Activated CD4-positive, alpha-beta memory T cell treated with anti-CD3 and anti-CD28 coated beads for 36 hours (primary cell): Measurements from ENCODE around the gene C12orf60. TPM values are rescaled to one million over a fixed set of nuclear protein-coding genes. Genes with fewer than 3 reads are reported as not detected.

Experiments
- CTCF ChIA-PET: fragments of 350-600 bp; sonication (Branson Sonifier 250); formaldehyde crosslinking; loops from one replicate; lab custom pipeline; 2021; ENCODE audit warnings: antibody characterized with exemption, inconsistent platforms; lab: Charles Lee
- POLR2A ChIA-PET: fragments of 350-600 bp; sonication (Branson Sonifier 250); formaldehyde crosslinking; loops from one replicate; lab custom pipeline; 2021; ENCODE audit warnings: antibody characterized with exemption; lab: Charles Lee
- DNase-seq: peaks from one replicate; pipeline ENCODE4 v3.0.0-alpha.2; 2020
- H3K27ac Mint-ChIP-seq: one replicate; pipeline ENCODE4 v1.8.0; 2021; ENCODE audit warnings: mixed read lengths
- H3K27me3 Mint-ChIP-seq: one replicate; pipeline ENCODE4 v1.8.0; 2021; ENCODE audit warnings: mixed read lengths
- H3K36me3 Mint-ChIP-seq: one replicate; pipeline ENCODE4 v1.8.0; 2021; ENCODE audit warnings: mixed read lengths
- H3K4me1 Mint-ChIP-seq: one replicate; pipeline ENCODE4 v1.8.0; 2021; ENCODE audit warnings: low read depth, mixed read lengths
- H3K4me3 Mint-ChIP-seq: one replicate; pipeline ENCODE4 v1.8.0; 2021; ENCODE audit warnings: mild to moderate bottlenecking, mixed read lengths
- H3K9me3 Mint-ChIP-seq: one replicate; pipeline ENCODE4 v1.8.0; 2021; ENCODE audit warnings: mixed read lengths
- intact Hi-C: fragments of 100-400 bp; cut with micrococcal nuclease; formaldehyde crosslinking; loops from one replicate; pipeline ENCODE4 v1.15.1; 2023
- total RNA-seq, 2 experiments: library from RNA; stranded (reverse); gene quantifications; one replicate each; pipeline ENCODE4 v1.2.3, GENCODE V29; 2021

Gene C12orf60
- total RNA-seq, 2 experiments from 2014 or later = 3.3 to 3.4 TPM

DNA sequence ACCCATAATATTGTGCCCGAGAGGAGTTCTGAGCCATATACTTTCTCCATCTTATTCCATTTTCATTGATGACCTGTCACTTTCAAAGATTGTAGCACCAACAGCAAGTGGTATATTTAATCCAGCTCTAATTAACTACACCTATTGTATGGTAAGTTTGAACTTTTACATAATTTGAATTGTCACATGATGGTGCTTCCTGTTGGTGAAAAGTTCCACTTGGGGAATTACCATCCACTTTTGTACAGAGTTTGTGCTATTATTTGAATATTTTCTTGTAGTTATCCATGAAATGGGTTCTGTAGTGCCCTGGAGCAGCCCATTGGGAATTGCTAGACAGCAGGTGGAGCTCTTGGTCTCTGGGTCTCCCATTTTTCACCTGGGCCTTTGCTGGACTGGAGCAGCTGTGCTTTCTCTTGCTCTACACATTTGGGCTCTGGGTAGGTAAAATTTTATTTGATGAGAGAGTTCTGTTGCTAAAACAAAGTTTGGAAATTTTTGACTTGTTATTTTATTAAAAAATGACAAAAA, 7.5 kb downstream of the C12orf60 start:
- DNase-seq = no peak
- Mint-ChIP-seq H3K27me3 (no peaks in the 10 kb centered on the region), H3K27ac (no peak overlapping the region), H3K36me3 (no peaks in the 10 kb centered on the region), H3K9me3 (no peaks in the 10 kb centered on the region), H3K4me3 (no peak overlapping the region), H3K4me1 (peaks cover 11% of the 10 kb centered on the region)
- CTCF ChIA-PET = interaction anchor here (0.7 to 1.5 kb wide), 6 partner anchors 10 to 189 kb away, joined by 3 to 7 read pairs (median 3); no protein-coding TSS in a partner anchor
- POLR2A ChIA-PET = no interaction called here
- intact Hi-C loops = no loop called here

DNA sequence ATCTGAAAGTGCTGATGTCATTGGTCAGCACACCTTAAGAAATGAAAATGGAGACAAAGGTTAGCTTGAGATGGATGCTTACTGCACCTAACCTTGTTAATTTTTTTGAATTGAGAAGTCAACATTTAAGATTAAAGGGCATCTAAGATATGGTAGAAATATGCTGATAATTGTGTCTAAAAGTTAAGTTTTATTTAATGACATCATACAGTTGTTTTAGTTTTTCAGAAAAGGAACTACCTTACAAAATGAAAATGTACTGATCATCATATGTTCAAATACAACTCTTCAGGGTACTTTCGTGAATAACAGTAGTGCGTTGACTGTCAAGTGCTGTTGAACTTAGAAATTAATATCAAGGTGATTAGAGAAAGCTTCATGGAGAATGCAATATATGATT, 8.0 kb downstream of the C12orf60 start:
- POLR2A ChIA-PET = no interaction called here

DNA sequence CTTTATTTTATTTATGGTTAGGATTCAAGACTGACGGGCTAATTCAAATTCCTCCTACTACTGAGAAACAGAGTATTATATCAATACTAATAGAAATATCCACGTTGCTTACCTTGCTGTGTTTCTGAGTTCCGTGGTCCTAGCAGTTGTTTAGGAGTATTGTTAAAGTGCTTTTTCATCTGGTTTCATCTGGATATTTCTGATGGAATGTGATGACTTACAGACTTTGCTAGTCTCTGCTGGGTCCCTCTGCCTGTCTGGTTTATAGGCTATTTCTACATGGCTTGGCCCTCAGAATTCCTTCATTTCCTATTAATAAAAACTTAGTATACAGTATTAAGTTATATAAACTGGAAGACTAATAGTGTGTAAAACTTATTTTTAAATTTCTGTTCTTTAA, 10.5 kb downstream of the C12orf60 start, which contains the start of gene SMCO3:
TSS of gene SMCO3 (minus strand) at position 169 of the 400 bp plus-strand sequence. CDS start 7,502 bp downstream, outside the sequence.
- Mint-ChIP-seq H3K4me1 (peaks cover 16% of the 10 kb centered on the region), H3K36me3 (peaks cover 3% of the 10 kb centered on the region), H3K27me3 (peaks cover 2% of the 10 kb centered on the region), H3K4me3 (no peak within 1 kb of the TSS), H3K27ac (no peak within 1 kb of the TSS), H3K9me3 (peaks cover 5% of the 10 kb centered on the region)
- no peak for DNase-seq
- CTCF ChIA-PET = no interaction called here
- POLR2A ChIA-PET = no interaction called here
- intact Hi-C loops = no loop called here

More for the DNA sequence above, 8.0 kb downstream of the C12orf60 start:
- CTCF ChIA-PET = interaction anchor here (0.7 to 1.5 kb wide), 5 partner anchors 10 to 188 kb away, joined by 3 to 7 read pairs (median 3); no protein-coding TSS in a partner anchor
- H3K36me3 Mint-ChIP-seq = no peaks in the 10 kb centered on the region
- no peak overlapping the region for H3K27ac Mint-ChIP-seq
- intact Hi-C loops = no loop called here
- H3K4me3 Mint-ChIP-seq = no peak overlapping the region
- no peaks in the 10 kb centered on the region for H3K27me3 Mint-ChIP-seq
- peaks cover 11% of the 10 kb centered on the region for H3K4me1 Mint-ChIP-seq
- no peak for DNase-seq
- no peaks in the 10 kb centered on the region for H3K9me3 Mint-ChIP-seq

DNA sequence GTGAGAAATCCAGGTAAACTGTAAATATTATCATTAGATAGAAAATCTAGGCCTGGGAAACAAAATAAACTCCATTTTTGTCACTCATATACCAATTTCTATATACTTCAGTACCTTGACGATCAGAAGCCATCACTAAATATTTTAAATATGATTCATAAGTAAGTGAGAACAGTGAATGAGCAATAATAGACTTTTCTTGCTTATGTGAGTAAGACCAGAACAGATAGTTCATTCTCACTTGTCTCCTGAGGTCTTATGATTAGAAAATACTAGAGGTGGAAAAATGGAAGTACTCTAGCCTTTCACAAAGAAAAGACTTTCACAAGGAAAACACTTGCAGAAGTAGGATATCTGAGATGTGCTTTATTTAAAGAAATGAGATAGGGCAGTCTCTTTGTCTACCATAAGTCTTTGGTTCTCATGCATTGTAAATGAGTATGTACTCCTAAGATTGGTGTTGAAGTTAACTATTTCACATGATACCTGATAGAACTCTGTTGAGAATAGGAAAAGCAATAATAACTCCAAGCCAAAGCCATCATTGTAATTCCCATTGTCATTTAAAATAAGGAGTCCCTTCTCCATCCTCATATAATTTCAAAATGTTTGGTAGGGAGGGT, 20.7 kb downstream of the C12orf60 start:
- no peak overlapping the region for H3K27ac Mint-ChIP-seq
- POLR2A ChIA-PET = no interaction called here
- no peak overlapping the region for H3K4me3 Mint-ChIP-seq
- no peak for DNase-seq
- H3K4me1 Mint-ChIP-seq = peaks cover 20% of the 10 kb centered on the region
- H3K36me3 Mint-ChIP-seq = no peaks in the 10 kb centered on the region
- intact Hi-C loops = loop anchor here (1.0 to 2.0 kb wide), 3 partner anchors 21 to 86 kb away; partner anchors contain the start of genes C12orf60 and WBP11
- no peaks in the 10 kb centered on the region for H3K9me3 Mint-ChIP-seq
- CTCF ChIA-PET = interaction anchor here (0.6 to 0.7 kb wide), 2 partner anchors 54 to 195 kb away, joined by 3 read pairs; no protein-coding TSS in a partner anchor
- peaks cover 2% of the 10 kb centered on the region for H3K27me3 Mint-ChIP-seq

DNA sequence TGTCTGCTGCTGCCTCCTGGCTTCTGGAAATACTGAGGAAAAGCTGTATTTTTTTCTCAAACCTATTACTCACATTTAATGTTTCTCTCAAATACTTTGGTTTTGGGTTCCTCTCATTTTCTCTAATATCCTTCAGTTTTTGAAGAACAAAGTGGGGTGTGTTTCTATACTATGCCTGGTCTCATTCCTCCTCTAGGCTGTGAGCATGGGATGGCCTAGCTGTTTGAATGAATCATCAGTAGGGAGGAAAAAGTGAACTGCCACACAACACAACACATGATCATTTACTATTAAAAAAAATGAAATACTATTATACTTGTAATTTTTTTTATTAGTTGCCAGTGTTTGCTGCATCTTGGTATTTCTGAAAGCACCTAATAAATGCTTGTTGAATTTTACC, 21.8 kb downstream of the C12orf60 start:
- H3K4me3 Mint-ChIP-seq = no peak overlapping the region
- ChIA-PET POLR2A (no interaction called here), CTCF (interaction anchor here (0.6 kb wide), 2 partner anchors 34 to 152 kb away, joined by 3 read pairs; no protein-coding TSS in a partner anchor)
- peaks cover 20% of the 10 kb centered on the region for H3K4me1 Mint-ChIP-seq
- H3K9me3 Mint-ChIP-seq = no peaks in the 10 kb centered on the region
- no peaks in the 10 kb centered on the region for H3K36me3 Mint-ChIP-seq
- intact Hi-C loops = loop anchor here (2.0 kb wide), 1 partner anchor 50 kb away; a partner anchor contains a TSS
- DNase-seq = no peak
- no peak overlapping the region for H3K27ac Mint-ChIP-seq
- peaks cover 2% of the 10 kb centered on the region for H3K27me3 Mint-ChIP-seq

DNA sequence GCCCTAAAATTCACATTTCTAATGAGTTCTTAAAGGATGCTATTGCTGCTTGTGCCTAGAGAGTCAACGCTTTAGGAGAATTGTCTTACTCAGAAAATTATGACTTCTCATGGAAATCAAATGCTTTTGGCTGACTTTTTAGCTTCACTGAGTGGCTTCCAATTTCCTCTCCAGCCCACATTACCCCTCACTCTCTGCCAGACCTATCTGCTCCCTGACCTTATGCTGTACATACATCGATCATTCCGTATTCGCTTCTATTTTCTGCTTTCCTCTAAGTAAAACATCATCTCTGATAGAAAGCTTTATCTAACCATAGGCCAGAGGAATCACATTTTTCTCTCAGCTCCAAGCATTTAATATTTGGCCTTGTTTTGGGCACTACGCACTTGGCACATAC, 23.0 kb downstream of the C12orf60 start:
- Mint-ChIP-seq H3K27ac (no peak overlapping the region), H3K36me3 (no peaks in the 10 kb centered on the region), H3K27me3 (peaks cover under 1% of the 10 kb centered on the region), H3K9me3 (no peaks in the 10 kb centered on the region), H3K4me3 (no peak overlapping the region), H3K4me1 (peaks cover 20% of the 10 kb centered on the region)
- DNase-seq = no peak
- intact Hi-C loops = no loop called here
- ChIA-PET CTCF (no interaction called here), POLR2A (no interaction called here)

DNA sequence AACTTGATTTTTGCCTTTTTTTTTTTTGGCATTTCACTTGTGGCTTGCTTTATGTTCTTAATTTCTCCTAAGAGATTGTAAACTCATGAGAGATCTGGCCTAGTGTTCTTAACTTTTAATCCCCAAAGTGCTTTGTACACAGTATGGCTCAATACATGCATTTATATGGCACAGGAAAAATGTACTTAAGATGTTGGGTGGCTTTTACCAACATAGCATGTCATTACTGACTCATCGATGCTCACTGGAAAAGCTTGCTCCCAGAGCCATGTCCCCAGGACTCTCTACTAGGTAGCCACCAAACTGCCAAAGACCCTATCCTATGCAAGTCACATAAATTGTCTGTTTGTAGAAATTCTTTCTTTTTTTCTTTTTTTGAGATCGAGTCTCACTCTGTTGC, 23.6 kb downstream of the C12orf60 start:
- no peak for DNase-seq
- peaks cover 20% of the 10 kb centered on the region for H3K4me1 Mint-ChIP-seq
- no peak overlapping the region for H3K4me3 Mint-ChIP-seq
- no peaks in the 10 kb centered on the region for H3K36me3 Mint-ChIP-seq
- POLR2A ChIA-PET = no interaction called here
- peaks cover 4% of the 10 kb centered on the region for H3K27me3 Mint-ChIP-seq
- intact Hi-C loops = no loop called here
- H3K27ac Mint-ChIP-seq = no peak overlapping the region
- H3K9me3 Mint-ChIP-seq = no peaks in the 10 kb centered on the region
- CTCF ChIA-PET = no interaction called here

DNA sequence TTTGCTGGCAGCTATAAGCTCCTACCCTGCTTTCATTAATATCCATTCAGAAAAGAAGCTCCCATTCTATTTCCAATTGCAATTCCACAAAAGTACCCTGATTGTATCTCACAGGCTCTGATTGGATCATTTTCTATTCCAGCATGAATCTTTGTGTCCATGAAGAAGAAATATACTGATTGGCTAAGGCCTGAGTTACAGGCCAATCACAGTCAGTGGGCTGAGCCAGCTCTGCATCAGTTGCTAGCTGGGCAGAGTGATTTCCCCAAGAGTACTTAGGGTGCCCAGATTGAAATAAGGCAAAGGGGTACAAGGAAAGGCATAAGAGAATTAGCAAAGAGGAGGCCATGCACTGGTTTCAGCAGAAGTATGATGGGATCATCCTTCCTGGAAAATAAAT, 25.4 kb downstream of the C12orf60 start:
- CTCF ChIA-PET = interaction anchor here (0.7 to 0.8 kb wide), 2 partner anchors 16 to 18 kb away, joined by 3 read pairs; no protein-coding TSS in a partner anchor
- Mint-ChIP-seq H3K27me3 (peaks cover 6% of the 10 kb centered on the region), H3K4me1 (peaks cover 10% of the 10 kb centered on the region), H3K9me3 (no peaks in the 10 kb centered on the region), H3K27ac (no peak overlapping the region), H3K36me3 (no peaks in the 10 kb centered on the region), H3K4me3 (no peak overlapping the region)
- POLR2A ChIA-PET = no interaction called here
- DNase-seq = no peak
- intact Hi-C loops = no loop called here

DNA sequence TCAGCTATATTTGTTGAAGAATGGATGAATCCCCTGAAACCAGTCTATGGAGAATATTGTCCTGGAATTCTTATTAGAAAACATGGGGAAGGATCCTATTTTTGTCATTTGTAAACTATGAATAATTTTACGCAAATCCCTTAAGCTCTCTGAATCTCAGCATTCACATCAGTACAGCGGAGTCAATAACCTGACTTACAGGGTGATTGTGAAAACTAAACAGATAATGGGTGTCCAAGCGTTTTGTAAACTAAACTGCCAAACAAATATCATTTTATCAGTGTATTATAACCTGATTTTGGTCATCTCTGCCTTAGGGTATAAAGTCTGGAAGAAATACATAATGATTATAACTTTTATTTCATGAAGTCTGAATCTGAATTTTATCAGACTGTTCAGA, 29.9 kb downstream of the C12orf60 start:
- no peaks in the 10 kb centered on the region for H3K9me3 Mint-ChIP-seq
- POLR2A ChIA-PET = no interaction called here
- no peak for DNase-seq
- H3K27me3 Mint-ChIP-seq = peaks cover 9% of the 10 kb centered on the region
- H3K36me3 Mint-ChIP-seq = no peaks in the 10 kb centered on the region
- no peak overlapping the region for H3K4me3 Mint-ChIP-seq
- no peak overlapping the region for H3K27ac Mint-ChIP-seq
- CTCF ChIA-PET = interaction anchor here (1.2 to 1.7 kb wide), 3 partner anchors 13 to 388 kb away, joined by 3 to 5 read pairs (median 4); partner anchors contain the start of gene RERG
- intact Hi-C loops = no loop called here
- H3K4me1 Mint-ChIP-seq = no peaks in the 10 kb centered on the region

DNA sequence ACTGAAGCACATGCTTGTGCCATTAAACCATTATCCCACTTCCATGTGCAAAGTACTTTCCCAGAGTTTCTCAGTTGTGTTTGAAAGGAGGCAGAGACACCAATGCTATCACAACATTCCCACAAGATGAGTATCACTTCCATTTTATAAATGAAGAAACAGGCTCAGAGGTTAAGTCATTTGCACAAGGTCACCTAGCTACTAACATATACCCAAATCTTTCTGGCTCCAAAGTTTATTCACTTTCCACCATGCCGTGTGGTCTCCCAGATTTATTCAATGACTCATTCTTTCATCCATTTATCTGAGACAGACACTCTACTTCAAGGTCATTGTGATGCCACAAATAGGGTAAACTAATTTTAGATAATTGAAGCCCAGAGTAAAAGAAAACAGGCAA, 30.5 kb downstream of the C12orf60 start:
- Mint-ChIP-seq H3K9me3 (no peaks in the 10 kb centered on the region), H3K36me3 (no peaks in the 10 kb centered on the region), H3K27ac (no peak overlapping the region), H3K27me3 (peaks cover 12% of the 10 kb centered on the region), H3K4me3 (no peak overlapping the region), H3K4me1 (no peaks in the 10 kb centered on the region)
- ChIA-PET POLR2A (no interaction called here), CTCF (interaction anchor here (1.5 to 1.7 kb wide), 2 partner anchors 12 kb away, joined by 4 to 5 read pairs; no protein-coding TSS in a partner anchor)
- no peak for DNase-seq
- intact Hi-C loops = no loop called here

DNA sequence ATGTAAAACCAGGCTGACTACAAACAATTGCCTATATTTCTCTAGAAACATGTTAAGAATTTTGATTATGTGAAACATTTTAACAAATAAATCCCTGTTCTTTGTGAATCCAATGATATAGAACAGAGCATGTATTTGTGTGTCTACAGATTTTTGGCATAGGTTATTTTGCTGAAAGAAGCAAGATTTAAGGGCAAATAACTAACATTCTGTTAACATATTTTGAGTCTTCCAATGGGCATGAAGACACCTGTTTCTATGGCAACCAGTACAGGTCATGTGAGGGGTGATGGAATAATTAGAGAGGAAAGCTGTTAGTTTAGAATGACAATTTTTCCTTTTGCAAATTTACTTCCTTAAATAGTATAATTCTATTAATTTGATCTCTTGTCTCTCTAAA, 31.0 kb downstream of the C12orf60 start:
- H3K4me3 Mint-ChIP-seq = no peak overlapping the region
- no peaks in the 10 kb centered on the region for H3K36me3 Mint-ChIP-seq
- ChIA-PET POLR2A (no interaction called here), CTCF (interaction anchor here (1.2 to 1.5 kb wide), 2 partner anchors 10 to 11 kb away, joined by 5 to 6 read pairs; no protein-coding TSS in a partner anchor)
- no peak for DNase-seq
- H3K27me3 Mint-ChIP-seq = peaks cover 13% of the 10 kb centered on the region
- H3K27ac Mint-ChIP-seq = no peak overlapping the region
- no peaks in the 10 kb centered on the region for H3K4me1 Mint-ChIP-seq
- intact Hi-C loops = no loop called here
- H3K9me3 Mint-ChIP-seq = no peaks in the 10 kb centered on the region
